NCI-H2029 (cell line): ENCODE measurements around the gene MAPK9.
"Not testable (repeated sequence)": the region's sequence is repeated elsewhere in the genome, so short reads cannot be mapped to it uniquely, and the experiment has no call there.

Experiments
- DNase-seq: peaks from one replicate; lab custom pipeline; 2025; lab: John Stamatoyannopoulos, UW

The MAPK9 gene

DNA sequence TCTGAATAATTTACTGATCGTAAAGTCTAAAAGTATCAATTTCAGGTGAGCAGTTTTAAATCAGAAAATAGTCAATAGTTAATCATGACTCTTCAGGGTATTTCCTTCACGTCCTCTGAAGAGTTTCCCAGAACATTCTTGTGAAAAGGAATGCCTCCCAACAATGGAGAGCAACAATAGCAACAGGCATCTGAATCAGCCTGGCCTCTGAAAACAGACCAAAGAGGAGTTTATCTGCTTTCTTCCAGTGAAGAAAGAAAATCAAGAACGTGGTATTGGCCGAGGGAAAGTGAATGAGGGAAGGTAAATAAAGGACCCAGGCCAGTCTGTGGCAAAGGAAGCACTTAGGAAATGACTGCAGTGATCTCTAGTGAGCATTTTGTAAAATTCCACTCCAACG, 56.8 kb downstream of the MAPK9 start:
- no peak for DNase-seq

DNA sequence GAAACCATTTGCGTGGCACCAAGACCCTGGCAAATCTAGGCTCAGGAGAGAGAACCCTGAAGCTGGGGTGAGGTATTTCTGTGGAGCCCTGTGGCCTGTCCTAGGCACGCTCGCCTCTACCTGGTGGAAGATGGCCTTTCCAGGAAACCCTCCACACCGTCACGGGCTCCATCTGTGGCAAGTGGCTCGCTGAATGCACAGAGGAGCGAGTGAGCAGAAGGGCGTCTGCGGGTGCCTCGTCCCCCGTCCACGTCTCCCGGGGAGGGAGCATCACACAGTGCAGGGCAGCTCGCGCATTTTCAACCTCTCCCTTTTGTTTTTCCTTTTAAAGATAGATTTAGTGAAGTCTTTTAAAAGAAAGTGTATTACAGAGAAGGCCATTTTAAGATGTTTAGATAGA, 57.6 kb downstream of the MAPK9 start:
- no peak for DNase-seq

- no peak for DNase-seq
These were observed 58.2 kb downstream of the MAPK9 start for GRCh38 chr5:180233729-180234128.

DNA sequence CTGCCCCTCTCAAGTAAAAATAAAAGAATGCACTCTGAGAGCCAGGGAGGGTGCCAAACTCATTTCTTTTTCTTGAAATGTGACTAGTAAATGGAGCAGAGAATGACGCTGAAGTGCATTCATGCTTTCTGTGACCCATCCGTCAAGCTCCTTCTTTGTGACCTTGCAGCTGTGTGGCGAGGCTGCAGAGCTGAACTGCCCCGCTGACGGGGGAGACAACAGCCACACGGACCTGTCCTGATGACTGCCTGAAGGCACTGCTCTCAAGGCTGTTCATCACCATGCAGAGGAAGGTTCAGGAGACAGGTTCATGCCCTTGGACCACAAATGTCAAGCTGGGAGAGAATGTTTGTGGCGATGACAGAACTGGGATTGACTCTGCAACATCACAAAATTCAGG, 61.9 kb downstream of the MAPK9 start:
- no peak for DNase-seq

DNA sequence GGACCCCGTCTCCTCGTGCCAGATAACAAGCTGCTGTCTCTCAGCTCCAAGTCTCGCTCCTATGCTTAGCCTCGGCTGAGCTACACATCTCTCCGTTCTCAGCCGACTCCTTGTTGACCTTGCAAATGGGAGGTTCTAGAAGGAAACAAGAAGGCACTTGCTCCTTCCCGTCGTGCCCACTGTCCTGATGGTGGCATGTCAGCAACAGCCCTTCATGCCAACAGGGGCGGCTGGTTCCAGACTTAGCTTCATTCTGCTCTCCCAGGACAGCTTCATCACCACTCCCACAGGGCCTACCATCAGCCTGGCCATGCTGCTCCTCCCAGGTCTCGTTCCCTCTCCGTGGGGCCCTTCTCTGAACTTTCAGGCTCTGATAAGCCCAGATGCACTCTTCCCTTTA, 69.8 kb downstream of the MAPK9 start:
- DNase-seq: no peak

DNA sequence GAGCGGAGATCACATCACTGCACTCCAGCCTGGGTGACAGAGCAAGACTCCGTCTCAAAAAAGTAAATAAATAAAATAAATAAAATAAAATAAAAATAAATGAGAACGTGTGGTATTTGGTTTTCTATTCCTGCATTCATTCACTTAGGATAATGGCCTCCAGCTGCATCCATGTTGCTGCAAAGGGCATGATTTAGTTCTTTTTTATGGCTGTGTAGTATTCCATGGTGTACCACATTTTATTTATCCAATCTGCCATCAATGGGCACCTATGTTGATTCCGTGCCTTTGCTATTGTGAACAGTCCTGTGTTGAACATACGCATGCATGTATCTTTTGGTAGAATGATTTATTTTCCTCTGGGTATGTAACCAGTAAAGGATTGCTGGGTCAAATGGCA, 74.1 kb downstream of the MAPK9 start:
- no peak for DNase-seq

- no peak for DNase-seq
These were observed 75.2 kb downstream of the MAPK9 start for GRCh38 chr5:180216646-180217171.

DNA sequence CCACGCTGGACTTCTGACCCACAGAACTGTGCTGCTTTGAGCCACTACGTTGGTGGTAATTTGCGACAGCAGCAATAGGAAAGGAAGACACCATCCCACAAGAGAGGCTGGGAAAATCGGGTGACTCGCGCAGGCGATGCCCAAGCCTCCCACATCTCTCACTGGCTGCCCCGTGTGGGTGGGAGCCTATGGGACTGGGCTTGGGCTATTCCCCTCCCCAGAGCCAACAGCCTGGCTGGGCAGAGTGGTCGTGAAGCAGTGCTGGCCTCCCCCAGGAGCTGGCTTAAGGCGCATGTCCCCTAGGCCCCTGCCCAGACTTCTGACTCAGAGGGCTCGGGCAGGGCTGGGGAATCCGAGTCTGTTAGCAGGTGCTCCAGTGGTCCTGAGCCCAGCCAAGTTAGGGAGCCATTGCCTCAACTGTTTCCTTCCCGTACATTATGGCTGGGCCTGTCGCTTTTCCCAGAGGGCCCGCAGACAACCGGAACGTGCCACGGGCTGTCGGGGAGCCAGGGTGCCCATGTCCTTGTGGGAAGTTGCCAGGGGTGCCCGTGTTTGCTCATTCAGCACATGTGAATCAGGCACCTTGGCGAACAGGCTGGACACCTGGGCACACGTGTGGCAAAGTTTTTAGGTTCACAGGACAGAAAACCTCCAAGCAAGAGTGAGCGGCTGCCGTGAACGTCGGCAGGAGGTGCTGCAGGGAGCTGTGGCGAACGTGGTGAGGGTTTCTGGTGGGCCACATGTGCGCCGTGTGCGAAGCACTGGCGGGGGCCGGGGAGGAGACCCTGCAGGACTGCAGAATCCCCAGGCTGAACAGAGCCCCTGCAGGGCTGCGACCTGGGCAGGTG, 75.9 kb downstream of the MAPK9 start:
- DNase-seq: no peak

GRCh38 chr5:180214870-180215770, 76.8 kb downstream of the MAPK9 start:
- DNase-seq: no peak

DNA sequence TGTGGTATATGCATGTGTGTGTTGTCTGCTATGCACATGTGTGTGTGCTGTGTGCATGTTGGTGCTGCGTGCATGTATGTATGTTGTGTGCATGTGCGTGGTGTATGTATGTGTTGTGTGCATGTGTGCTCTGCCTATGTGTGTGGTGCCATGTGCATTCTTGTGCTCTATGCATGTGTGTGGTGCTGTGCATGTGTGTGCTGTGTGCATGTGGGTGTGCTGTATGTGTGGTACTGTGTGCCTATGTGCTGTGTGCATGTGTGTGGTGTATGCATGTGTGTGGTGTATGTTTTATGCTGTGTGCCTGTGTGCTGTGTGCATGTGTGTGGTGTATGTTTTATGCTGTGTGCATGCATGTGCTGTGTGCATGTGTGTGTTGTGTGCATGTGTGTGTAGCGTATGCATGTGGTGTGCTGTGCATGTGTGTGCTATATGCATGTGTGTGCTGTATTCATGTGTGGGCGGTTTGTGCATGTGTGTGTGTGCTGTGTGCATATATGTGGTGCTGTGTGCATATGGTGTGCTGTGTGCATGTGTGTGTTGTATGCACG, 78.2 kb downstream of the MAPK9 start:
- DNase-seq: no peak

- no peak for DNase-seq
These were observed 78.7 kb downstream of the MAPK9 start for GRCh38 chr5:180213256-180213600.

DNA sequence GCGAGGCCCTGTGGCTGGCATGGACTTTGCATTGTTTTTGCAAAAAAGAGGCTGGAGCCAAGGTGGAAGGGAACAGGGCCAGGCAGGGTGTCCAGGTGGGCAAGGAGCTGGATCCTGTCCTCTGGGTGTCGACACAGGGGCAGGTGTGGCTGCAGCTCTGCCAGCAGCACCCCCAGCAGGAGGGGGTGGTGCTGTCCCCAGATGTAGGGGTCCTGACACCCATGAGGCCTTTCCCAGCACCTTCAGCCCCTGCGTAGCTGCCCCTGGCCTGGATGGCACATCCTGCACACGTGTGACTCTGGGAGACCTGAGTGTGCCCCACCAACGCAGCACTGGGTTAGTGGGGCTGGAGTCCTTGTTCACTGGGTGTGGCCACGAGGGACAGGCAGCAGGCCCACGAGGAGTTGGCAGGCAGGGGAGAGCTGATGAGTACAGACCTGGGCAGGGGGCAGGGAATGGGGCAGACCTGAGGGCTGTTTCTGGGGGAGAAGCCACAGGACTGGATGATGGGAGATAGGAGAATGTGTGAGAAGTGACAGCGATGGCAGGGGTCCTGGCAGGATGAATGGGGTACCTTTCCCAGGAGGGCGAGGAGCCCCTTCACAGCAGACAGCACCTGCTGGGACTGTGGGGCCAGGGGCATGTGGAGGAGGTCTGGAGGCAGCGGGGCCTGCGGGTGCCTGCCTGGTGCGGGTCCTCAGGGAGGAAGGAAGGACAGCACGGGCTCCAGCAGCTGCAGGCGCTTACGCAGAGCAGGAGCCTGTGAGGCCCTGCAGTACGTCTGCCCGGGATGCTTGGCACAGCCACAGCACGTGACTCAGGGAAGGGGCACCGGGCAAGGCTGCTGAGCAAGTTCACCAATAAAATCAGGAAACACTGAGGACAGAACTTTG, 79.3 kb downstream of the MAPK9 start:
- DNase-seq: no peak

DNA sequence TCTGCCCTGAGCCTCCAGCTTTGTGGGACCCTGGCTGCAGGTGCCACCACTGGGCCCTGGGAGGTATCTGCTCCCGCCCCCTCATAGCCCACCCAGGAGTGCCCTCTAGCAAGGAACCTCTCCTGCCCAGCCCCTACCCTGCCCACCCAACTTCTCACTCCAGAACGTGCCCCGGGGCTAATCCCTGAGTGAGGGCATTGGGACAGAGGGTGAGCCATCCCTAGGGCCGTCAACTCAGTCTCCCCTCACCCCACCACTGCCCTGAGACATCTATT, 80.2 kb downstream of the MAPK9 start:
- DNase-seq: no peak

DNA sequence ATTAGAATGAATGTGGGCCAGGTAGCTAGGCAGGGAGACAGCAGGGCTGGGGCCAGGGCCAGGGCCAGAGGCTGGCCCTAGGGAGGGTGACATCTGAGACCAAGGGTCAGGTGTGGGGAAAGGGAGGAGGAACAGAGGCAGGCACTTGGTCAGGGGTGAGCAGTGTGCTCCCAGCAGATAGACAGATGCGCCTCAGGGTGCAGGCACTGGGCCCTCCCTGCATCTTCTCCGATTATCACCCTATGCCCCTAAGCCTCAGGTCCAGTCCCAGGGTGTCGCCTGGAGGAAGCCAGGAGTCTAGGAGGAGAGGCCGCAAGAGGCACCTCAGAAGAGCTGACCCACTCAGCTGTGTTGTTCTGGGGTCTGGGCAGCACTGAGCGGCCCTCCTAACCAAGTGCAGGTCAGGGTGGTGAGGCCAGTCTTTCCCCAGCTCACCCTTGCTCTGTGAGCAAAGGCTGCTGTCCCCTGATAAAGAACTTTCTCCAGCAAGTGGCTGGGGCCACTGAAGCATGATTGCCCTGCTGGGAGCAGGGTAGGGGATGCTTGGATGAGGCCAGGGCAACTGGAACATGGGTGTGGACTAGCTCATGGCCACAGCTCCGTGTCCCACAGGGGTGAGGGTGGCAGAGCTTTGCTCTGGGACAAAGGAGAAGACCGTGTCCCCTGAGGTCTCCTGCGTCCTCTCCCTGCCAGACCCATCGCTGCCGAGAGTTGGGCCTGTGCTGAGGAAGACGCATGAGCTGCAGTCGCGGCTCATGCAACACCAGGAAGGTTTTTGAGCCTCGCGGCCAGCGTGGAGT, 80.7 kb downstream of the MAPK9 start:
- no peak for DNase-seq

- DNase-seq: not testable (repeated sequence)
These were observed 81.8 kb downstream of the MAPK9 start for GRCh38 chr5:180210077-180210476.

DNA sequence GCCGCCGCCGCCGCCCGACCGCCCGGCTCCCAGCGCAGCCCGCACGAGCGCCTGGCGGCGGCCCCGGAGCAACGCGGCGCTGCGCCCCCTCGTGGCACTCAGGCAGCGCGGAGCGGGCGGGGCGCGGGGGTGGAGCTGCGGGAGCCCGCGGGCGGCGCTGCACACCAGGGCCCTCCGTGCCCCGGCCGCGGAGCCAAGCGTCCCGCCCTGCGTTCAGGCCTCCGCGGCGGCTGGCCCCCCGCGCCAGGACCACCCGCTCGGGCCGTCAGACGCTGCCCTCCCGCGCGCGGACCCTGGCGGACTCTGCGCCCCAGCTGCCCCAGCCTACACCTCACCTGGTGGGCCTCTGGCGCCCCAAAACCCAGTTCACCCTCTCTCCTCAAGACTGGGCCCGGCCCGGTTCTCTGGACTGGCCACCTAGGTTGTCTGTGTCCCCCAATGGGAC, 82.7 kb downstream of the MAPK9 start, which contains the start of gene RASGEF1C:
Gene RASGEF1C, minus strand, starts transcription at position 75 of the 445 bp plus-strand sequence. CDS start 71,159 bp downstream, outside the sequence.
- peak; percentile 38 for DNase-seq

DNA sequence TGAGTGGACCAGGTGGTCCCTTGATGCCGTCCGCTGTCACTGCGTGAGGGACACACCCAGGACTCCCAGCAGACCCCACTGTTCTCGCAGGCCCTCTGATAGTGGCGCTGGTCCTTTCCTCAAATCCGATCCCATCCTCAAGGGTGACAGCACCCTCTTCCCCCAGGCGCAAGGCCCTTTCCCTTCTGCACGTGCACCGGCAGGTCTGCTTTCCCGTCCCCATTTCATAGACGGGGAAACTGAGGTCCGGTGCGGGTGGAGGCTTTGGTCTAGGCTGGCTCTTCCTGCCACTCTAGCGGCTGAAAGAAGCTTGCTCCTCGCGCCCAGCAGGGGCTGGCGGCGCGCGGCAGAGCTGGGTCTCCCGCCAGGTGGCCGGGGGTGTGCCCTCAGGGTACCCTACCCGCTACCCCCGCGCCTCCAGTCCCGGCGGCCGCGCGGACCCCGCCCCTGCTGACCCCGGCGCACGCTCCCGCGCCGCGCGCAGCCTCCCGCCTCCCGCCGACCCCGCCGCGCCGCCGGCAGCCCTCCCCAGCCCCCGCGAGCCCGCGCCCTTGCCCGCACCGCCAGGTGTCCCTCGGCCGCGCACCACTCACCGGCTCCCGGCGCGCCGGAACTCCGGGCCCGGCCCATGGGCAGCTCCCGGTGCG, 83.3 kb downstream of the MAPK9 start:
- DNase-seq: no peak

DNA sequence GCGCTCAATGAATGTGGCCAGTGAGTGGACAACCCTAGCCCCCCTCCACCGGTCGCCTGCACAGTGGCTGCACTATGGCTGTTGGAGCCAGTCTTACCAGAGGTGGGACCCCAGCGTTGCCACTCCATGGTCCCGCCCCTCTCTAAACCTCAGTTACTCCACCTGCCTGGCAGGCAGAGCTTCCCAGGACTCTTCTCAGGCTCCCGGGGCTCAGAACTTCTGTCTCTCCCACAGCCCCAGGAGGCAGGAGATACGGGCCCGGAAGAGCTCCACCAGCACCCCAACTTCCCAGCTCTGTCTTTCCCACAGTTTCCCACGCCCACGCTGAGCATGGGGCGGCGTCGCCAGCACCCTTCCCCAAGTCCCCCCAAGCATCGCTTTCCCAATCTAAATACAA, 83.8 kb downstream of the MAPK9 start:
- DNase-seq: no peak

GRCh38 chr5:180207593-180207992, 84.3 kb downstream of the MAPK9 start:
- no peak for DNase-seq

DNA sequence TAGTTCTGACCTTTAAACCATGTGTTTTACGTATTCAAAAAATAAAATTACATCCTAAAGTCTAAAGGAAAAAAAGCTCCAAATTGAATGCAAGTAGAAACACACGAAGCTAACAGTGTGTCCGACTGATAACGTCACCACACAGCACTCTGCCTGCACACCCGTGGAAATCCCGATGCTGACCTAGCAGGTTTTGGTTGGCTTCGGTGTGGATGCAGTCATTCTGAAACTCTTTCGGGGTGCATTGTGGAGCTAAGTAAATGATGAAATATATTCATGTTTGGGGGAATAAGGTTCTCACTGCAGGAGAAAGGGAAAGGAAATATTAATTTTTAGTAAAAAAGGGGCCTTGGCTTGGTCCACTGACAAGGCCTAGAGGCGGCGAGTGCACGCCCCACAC, 84.9 kb downstream of the MAPK9 start:
- DNase-seq: no peak
